Thyroid gland (tissue), 4 donors: ENCODE results near the gene CIT. TPM values are rescaled to one million over a fixed set of nuclear protein-coding genes. Genes with fewer than 3 reads are reported as not detected.

ENCODE experiments used
- DNase-seq, 2 donors: peaks; one replicate each; pipeline ENCODE4 v3.0.0-alpha.2; 2019
- H3K27ac ChIP-seq, 3 donors: fragments of 200-600 bp; sonication (generic); 1 replicate in 2 of 3; 2 replicates in 1 of 3; pipeline ENCODE4 v1.5.1; 2016 to 2019; ENCODE audit warnings: mild to moderate bottlenecking in 1 of 3, moderate library complexity in 1 of 3
- H3K27me3 ChIP-seq: fragments of 200-600 bp; sonication (generic); one replicate; pipeline ENCODE4 v1.5.1; 2019
- H3K36me3 ChIP-seq, 2 donors: fragments of 200-600 bp; sonication (generic); one replicate each; pipeline ENCODE4 v1.5.1; 2016 to 2019
- H3K4me1 ChIP-seq, 2 donors: fragments of 200-600 bp; sonication (generic); one replicate each; pipeline ENCODE4 v1.5.1; 2017 to 2019
- H3K4me3 ChIP-seq, 3 donors: fragments of 200-600 bp; sonication (generic); replicated peaks in 1 of 3; 1 replicate in 2 of 3; 2 replicates in 1 of 3; pipeline ENCODE4 v1.5.1; 2016; ENCODE audit warnings: mild to moderate bottlenecking in 1 of 3
- H3K9me3 ChIP-seq: fragments of 200-600 bp; sonication (generic); one replicate; pipeline ENCODE4 v1.5.1; 2017
- POLR2A ChIP-seq, 2 donors: fragments of 450-650 bp; IDR thresholded peaks; one replicate each; pipeline ENCODE4 v1.6.1; 2017; ENCODE audit warnings: antibody characterized with exemption in 2 of 2, mild to moderate bottlenecking in 2 of 2, moderate library complexity in 1 of 2
- WGBS, 2 donors: methylation state at CpG; one replicate each; pipeline ENCODE4 v1.1.5; 2017; 5-methylcytosine and 5-hydroxymethylcytosine counted together
- intact Hi-C: fragments of 100-400 bp; cut with DNase I; formaldehyde crosslinking; loops from one replicate; pipeline ENCODE4 v1.15.1; 2023
- total RNA-seq, 4 donors: library from RNA; depleted of rRNA; stranded (reverse); fragments of >200 nt; gene quantifications; one replicate each; pipeline ENCODE4 v1.2.3, GENCODE V29; 2016
- TF ChIP-seq, protein P1 (sequence below), 6 experiments: fragments of 200-600 bp in 3 of 6; fragments of 450-650 bp in 3 of 6; sonication (generic) in 3 of 6; IDR thresholded peaks; one replicate each; pipeline ENCODE4 v1.5.1; 2016 to 2019; ENCODE audit warnings: antibody characterized with exemption in 6 of 6, mild to moderate bottlenecking in 2 of 6, inconsistent platforms in 1 of 6, moderate library complexity in 1 of 6

The CIT gene
- total RNA-seq, 4 donors from 2014 or later, result 1.8 to 9.1 (median 6.4) TPM

DNA sequence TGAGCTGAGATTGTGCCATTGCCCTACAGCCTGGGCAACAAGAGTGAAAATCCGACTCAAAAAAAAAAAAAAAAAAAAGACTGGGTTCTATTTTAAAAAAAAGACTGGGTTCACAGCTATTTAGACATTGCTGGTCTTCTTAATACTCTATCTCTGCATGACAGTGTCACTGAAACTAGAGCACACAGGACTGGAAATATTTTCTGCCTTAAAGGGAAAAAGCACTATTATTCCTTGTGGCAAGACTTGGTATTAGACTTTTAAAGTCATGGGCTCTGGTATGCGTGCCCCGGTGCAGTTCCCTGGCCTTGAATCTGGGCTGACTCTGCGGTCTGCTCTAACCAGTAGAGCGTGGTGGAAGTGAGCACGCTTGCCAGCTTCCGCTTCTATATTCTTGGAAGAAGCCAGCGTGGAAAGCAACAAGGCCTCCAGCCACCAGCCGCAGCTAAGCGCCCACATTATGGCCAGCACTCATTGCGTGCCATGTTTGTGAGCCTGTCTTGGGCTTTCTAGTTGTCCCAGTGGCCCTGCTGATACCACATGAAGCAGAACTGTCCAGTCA, 177.8 kb downstream of the CIT start:
- Histone ChIP-seq H3K9me3 (no peaks in the 10 kb centered on the region), H3K4me1 (peaks cover 26 to 34% of the 10 kb centered on the region in 2 donors), H3K27me3 (no peaks in the 10 kb centered on the region), H3K4me3 (no peak overlapping the region), H3K36me3 (no peaks in the 10 kb centered on the region), H3K27ac (peak overlapping the region; percentile 84 to 90 (median 89))
- intact Hi-C loops, result no loop called here
- DNase-seq, result peak; percentile 93 to 94
- 33 to 69% methylated on average over 11 of the region's 11 CpGs for WGBS, 2 donors
- TF ChIP-seq, protein P1, sequence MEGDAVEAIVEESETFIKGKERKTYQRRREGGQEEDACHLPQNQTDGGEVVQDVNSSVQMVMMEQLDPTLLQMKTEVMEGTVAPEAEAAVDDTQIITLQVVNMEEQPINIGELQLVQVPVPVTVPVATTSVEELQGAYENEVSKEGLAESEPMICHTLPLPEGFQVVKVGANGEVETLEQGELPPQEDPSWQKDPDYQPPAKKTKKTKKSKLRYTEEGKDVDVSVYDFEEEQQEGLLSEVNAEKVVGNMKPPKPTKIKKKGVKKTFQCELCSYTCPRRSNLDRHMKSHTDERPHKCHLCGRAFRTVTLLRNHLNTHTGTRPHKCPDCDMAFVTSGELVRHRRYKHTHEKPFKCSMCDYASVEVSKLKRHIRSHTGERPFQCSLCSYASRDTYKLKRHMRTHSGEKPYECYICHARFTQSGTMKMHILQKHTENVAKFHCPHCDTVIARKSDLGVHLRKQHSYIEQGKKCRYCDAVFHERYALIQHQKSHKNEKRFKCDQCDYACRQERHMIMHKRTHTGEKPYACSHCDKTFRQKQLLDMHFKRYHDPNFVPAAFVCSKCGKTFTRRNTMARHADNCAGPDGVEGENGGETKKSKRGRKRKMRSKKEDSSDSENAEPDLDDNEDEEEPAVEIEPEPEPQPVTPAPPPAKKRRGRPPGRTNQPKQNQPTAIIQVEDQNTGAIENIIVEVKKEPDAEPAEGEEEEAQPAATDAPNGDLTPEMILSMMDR (IDR thresholded peaks at IDR 0.05), result peak in 5 of 6 experiments; percentile 20 to 82 (median 39)
- TF ChIP-seq POLR2A (IDR thresholded peaks at IDR 0.05), result peak in 1 of 2 donors; percentile 54

DNA sequence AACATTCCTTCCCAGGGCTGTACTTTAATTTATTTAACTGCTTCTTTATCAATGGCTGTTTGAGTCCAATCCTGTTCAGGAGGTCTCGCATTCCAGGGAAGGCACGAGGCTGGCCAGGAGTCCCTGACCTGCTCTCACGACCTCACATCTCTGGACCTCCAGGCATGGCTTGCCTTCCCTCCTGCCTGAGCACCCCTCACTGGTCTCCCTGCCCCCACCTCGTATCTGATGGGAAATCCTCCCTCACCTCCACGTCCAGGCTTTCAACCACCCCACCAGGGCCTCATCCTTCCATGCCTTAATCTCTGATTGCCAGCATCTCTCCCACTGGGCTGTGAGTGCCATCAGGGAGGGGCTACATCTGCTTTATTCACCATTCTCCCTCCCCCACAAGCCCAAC, 180.2 kb downstream of the CIT start:
- H3K4me1 ChIP-seq, result peaks cover 32 to 53% of the 10 kb centered on the region in 2 donors
- intact Hi-C loops, result no loop called here
- no peak overlapping the region for H3K27ac ChIP-seq
- no peaks in the 10 kb centered on the region for H3K27me3 ChIP-seq
- no peak overlapping the region for H3K4me3 ChIP-seq
- H3K36me3 ChIP-seq, result no peaks in the 10 kb centered on the region
- TF ChIP-seq, protein P1 (IDR thresholded peaks at IDR 0.05), result peak in 1 of 6 experiments; percentile 9
- no peak for TF ChIP-seq POLR2A (IDR thresholded peaks at IDR 0.05)
- H3K9me3 ChIP-seq, result no peaks in the 10 kb centered on the region
- no peak for DNase-seq
- 90 to 91% methylated on average over 5 of the region's 5 CpGs for WGBS, 2 donors

DNA sequence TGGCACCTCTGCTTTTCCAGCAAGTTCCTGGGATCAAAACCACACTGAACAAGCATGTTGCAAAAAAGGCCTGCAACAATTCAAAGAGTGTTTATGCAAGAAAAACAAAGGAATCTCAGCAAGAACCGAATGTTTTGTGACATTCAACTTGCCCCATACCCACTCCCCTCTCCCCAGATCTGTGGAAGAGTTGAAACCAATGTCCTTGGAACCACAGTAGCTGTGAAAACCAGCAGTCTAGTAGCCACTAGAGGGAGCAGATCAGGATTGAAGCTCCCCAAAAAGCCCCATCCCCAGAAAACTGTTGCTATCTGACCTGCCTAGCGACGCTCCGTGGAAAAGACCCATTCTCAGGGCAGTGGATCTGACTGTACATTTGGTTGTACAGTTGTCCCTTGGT, 182.1 kb downstream of the CIT start:
- no peak overlapping the region for H3K4me3 ChIP-seq
- TF ChIP-seq, protein P1 (IDR thresholded peaks at IDR 0.05), result peak in 3 of 6 experiments; percentile 33 to 46 (median 40)
- TF ChIP-seq POLR2A (IDR thresholded peaks at IDR 0.05), result no peak
- 72 to 73% methylated on average over 4 of the region's 4 CpGs for WGBS, 2 donors
- H3K36me3 ChIP-seq, result no peaks in the 10 kb centered on the region
- intact Hi-C loops, result no loop called here
- no peaks in the 10 kb centered on the region for H3K9me3 ChIP-seq
- DNase-seq, result no peak
- peaks cover 31 to 51% of the 10 kb centered on the region in 2 donors for H3K4me1 ChIP-seq
- peak overlapping the region in 1 of 3 donors; percentile 14 for H3K27ac ChIP-seq
- no peaks in the 10 kb centered on the region for H3K27me3 ChIP-seq

DNA sequence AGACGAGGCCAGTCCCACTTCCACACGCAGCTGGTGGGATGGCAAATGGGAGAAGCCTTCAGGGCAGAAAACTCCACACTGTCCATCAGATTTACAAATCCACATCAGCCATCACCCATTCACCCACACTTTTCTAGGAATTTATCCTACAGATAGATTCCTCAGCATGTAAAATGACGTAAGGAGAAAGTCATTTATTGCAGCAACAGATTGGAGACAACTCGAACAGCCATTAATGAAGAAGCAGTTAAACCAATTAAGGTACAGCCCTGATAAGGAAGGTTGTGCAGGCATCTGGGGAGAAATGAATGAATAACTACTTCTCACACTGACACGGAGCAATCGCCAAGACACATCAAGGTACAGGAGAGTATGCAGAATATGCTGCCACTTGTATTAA, 183.0 kb downstream of the CIT start:
- TF ChIP-seq, protein P1 (IDR thresholded peaks at IDR 0.05), result no peak
- no peak for TF ChIP-seq POLR2A (IDR thresholded peaks at IDR 0.05)
- H3K4me1 ChIP-seq, result peaks cover 25 to 43% of the 10 kb centered on the region in 2 donors
- no peaks in the 10 kb centered on the region for H3K36me3 ChIP-seq
- intact Hi-C loops, result no loop called here
- 95 to 97% methylated on average over 6 of the region's 6 CpGs for WGBS, 2 donors
- no peak overlapping the region for H3K27ac ChIP-seq
- no peaks in the 10 kb centered on the region for H3K27me3 ChIP-seq
- no peak for DNase-seq
- H3K9me3 ChIP-seq, result no peaks in the 10 kb centered on the region
- H3K4me3 ChIP-seq, result no peak overlapping the region

DNA sequence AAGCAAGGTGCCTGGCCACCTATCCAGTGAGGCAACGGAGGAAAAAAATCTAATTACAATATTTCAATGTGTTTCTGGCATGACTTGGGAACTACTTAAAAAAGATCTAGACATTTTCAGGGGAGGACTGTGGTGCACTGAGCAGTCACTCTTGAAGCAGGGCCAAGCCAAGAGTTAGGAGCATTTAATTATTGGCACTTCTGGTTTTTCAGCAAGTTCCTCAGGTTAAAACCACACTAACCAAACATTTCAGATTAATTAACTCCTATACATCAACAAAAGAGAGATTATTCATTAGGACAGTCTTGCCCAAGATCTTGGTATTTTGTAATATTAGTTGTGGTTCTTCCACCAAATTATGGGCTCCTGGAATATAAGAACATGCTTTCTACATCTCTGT, 183.6 kb downstream of the CIT start:
- Histone ChIP-seq H3K27me3 (no peaks in the 10 kb centered on the region), H3K4me3 (no peak overlapping the region), H3K36me3 (no peaks in the 10 kb centered on the region), H3K4me1 (peaks cover 20 to 37% of the 10 kb centered on the region in 2 donors), H3K27ac (peak overlapping the region; percentile 35 to 57 (median 51)), H3K9me3 (no peaks in the 10 kb centered on the region)
- no peak for DNase-seq
- WGBS, 2 donors, result 62 to 76% methylated on average over 1 of the region's 1 CpG
- intact Hi-C loops, result no loop called here
- TF ChIP-seq, protein P1 (IDR thresholded peaks at IDR 0.05), result no peak
